Stimulated activated CD8-positive, alpha-beta memory T cell treated with anti-CD3 and anti-CD28 coated beads, Interleukin-12 subunit alpha, Interleukin-12 subunit beta, amount 100 ng/mL, for 1 hour (primary cell): Measurements from ENCODE around the gene NAT8L.

Experiments
- DNase-seq: peaks from one replicate; pipeline ENCODE4 v3.0.0-alpha.2; 2020; ENCODE audit warnings: low read depth

The NAT8L gene

DNA sequence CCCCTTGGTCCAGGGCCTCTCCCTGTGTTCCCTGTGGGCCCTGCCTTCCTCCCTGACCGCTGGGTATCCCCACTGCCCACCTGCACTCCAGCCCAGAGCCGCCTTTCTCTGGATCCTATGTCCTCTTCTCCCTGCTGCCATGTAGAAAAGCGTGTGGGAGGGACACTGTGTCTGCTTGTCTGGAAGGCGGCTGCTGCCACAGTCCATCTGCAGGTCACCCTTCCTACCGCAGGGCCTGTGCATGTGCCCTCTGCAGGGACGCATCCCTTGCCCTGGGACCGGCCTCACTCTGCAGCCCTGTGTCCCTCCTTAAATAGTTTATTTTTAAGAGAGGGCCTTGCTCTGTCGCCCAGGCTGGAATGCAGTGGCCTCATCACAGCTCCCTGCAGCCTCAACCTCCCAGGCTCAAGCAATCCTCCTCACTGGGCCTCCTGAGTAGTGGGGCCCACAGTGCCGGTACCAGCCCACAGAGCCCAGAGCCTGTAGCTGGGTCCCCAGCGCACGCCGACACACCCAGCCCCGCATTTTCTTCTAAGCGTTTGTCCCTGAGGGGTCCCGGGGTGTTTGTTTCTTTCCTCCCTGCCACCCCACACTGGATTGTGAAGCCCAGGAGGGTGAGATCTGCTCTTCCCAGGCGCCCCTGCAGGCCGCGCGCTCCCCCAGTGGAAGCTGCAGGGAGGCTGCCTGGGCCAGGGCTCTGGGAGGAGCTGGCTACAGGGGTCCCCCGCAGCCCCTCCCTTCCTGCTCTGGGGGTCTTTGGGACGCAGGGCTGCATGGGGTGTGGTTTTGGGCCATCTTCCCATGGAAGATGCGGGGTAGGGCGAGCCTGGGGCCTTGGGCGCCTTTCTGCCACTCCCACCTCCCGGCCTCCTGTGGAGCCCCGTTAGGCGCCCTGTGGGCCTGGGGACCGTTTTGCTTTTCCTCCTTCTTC is 12.8 kb upstream of the NAT8L start:
- no peak for DNase-seq

DNA sequence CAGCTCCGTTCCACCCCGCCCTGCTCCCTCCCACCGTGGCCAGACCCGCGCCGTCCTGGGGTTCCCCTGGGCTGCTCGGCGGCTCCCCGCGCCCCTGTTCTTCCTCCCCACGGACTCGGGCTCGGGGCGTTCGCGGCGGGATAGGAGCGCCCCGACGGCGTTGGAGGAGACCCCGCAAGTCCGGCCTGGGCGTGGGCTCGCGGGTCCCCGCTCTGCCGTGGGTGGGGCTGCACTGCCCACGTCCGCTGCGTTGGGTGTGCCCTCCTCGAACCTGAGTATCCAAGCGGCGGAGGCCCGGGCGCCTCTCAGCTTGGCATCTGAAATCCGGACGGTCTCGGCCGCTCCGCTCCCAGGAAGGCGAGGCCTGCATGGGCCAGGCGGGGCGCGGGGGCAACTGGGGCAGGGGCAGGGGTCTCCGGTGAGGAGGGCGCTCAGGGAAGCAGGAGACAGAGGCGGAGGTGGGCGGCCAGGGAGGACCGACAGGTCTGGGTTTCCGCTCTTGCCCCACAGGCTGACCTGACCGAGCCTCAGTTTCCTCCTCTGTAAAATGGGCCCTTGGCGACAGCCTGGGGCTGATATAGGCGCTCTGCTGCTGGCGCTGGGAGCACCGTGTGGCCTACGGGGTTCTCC is 12.0 kb upstream of the NAT8L start:
- DNase-seq, result no peak

DNA sequence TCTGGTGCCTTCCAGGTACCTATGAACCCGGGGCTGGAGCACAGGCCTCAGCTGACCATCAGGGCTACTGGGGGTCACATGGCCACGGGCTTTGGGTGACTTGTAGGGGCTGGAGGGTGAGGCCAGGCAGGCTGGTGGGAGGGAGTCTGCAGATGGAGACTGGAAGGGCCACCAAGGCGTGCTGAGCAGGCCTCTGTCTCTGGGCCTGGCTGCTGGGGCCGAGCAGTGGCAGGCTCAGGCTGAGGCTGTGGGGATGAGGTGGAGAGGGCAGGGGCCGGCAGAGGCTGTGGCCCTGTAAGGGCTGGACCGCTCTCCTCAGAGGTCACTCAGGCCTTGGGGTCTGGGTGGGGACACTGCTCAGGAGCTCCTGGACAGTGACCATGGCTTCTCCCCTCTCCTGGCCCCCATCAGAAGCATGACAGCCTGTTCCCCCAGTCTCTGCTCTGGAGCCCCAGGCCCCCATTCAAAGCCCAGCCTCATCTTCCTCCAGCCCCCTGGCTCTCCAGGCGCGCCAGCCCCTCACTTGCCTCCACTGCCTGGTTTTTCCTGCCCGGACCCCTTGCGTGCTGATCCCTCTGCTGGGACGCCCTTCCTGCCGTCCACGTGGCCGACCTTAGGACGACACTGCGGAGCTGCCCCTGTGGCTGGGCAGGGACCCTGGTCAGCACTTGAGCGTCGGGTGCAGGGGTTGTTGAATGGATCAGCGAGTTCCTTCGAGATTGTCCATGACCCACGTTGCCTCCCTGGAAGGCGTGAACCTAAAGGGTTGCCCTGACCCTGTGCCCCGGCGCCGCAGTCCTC is 11.1 kb upstream of the NAT8L start:
- no peak for DNase-seq

DNA sequence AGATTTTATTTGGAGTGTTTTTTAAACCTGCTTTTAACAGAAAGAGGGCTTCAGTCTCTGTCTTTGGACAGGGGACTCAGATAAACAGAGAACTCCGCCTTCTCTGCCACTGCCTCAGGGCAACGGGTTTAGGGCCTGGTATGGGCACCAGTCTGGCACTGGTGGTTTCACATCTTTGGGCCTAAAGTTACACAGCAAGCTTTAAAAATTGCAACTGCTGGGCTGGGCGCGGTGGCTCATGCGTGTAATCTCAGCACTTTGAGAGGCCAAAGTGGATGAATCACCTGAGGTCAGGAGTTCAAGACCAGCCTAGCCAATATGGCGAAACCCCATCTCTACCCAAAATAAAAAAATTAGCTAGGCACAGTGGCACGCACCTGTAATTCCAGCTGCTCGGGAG is 10.3 kb upstream of the NAT8L start:
- no peak for DNase-seq

DNA sequence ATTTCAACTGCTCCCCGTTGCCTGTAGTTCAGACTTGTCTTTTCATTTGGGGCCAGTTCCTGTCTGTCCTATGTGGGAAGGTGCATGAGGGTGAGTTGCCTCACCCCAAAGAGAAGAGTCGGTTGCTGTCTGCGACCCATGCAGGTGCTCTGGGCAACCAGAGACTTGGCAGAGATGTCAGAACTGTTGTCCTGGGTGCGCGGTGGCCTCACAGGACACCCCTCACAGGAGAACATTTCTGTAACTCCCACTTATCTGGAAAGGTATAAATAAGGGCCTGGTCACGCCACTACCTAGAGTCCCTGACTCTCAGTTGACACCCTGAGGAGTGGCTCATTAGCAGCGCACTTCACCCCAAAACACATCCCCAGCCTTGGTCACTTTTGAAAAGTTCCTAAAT is 9.7 kb upstream of the NAT8L start:
- DNase-seq, result no peak

DNA sequence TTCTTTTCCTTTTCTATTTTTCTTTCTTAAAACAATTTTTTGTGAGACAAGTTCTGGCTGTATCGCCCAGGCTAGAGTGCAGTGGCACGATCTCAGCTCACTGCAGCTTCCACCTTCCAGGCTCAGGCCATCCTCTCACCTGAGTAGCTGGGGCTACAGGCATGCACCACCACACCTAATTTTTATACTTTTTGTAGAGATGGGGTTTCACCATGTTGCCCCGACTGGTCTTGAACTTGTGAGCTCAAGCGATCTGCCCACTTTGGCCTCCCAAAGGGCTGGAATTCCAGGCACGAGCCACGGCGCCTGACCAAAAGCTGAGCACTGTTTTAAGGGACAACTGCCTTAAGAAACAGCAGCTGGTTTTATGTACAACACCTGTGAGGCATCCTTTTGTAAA is 9.3 kb upstream of the NAT8L start:
- no peak for DNase-seq

DNA sequence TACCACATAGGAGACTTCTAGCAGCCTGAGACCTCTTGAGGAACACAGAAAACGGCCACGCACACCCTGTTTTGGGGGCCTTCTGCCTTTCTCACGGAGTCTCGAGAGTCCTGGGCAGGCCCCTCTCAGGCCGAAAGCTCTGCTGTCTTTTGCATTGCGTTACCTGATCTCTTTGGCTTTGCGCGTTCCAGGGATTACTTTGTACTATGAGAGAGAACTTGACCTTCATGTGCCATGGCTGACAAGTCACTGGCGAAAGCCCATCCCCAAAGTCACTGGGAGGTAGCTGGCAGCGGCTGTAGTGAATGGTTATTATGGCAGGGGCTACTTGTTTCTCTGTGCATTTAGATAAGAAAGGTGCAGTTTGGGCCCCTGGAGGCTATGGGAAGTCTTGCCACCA is 8.0 kb upstream of the NAT8L start:
- DNase-seq, result no peak

DNA sequence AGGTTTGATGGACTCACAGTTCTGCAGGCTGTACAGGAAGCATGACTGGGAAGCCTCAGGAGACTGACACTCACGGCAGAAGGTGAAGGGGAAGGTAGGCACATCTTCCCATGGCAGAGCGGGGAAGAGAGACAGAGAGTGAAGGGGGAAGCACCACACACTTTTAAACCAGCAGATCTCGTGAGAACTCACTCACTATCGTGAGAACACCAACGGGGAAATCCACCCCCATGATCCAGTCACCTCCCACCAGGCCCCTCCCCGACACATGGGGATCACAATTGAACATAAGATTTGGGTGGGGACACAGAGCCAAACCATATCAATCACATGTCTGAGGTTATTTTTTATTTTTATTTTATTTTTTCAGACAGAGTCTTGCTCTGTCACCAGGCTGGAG is 4.9 kb upstream of the NAT8L start:
- DNase-seq, result no peak

DNA sequence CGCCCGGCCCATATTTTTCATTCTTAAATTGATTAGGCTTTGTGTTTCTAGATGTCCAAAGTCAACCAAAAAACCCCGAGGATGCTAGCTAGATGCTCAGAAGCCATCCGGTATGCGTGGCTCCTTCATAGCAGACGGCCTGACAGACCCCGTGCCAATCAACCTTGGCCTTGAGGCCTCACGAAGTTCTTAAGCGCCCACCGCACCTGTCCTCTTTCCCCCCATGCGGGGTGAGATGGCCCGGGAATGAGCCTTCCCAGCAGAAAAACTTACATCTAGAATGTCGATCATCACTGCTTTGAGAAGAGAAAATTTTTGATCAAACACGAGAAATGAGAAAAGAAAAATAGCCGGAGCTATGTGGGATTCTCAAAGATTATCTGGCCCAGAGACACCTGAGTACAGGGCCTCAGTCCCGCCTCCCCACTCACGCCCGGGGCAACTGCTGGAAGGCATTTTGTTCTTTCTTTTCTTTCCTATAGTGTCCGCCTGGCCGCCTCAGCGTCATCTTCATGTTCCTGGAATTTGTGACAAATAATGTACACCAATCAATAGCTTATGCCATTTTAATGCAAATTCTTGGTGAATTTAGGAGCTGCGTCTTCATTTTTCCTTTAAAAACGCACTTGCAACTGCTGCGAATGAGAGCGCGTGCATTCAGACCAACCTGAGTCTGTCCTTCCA is 1.6 kb upstream of the NAT8L start:
- no peak for DNase-seq

DNA sequence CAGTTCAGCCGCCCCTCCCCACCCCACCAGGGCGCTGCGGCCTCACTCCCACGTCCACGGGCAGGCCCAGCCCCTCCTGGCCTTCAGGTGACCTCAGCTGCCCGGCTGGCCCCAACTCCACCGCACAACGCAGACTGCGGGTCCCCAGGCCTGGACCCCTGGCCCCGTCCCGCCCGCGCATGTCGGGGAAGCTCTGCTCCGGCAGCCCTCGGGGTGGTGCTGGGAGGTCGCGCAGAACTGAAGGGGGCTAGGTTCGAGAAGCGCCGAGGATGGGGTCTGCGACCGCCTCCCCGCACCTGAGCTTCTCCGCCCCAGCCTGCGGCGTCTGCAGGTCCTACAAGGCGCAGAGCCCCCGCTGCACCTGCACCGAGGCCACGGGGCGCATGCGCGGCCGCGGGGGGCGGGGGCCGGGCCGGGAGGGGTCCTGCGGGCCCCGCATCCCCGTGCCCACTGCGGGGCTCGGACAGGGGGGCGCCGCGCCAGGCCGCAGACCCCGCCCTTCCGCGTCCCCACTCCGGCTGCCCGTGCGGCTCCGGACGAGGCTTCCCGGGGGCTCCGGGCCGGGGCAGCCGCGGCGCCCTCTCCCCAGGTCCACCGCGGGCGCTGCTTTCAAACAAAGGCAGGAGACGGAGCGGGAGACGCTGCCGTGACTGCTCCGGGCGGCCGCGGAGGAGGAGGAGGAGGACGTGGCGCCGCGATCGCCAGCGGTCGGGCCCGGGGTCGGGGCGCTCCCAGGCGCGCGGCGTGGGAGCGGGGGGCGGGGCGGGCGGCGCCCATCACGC is 672 bp upstream of the NAT8L start:
- no peak for DNase-seq

DNA sequence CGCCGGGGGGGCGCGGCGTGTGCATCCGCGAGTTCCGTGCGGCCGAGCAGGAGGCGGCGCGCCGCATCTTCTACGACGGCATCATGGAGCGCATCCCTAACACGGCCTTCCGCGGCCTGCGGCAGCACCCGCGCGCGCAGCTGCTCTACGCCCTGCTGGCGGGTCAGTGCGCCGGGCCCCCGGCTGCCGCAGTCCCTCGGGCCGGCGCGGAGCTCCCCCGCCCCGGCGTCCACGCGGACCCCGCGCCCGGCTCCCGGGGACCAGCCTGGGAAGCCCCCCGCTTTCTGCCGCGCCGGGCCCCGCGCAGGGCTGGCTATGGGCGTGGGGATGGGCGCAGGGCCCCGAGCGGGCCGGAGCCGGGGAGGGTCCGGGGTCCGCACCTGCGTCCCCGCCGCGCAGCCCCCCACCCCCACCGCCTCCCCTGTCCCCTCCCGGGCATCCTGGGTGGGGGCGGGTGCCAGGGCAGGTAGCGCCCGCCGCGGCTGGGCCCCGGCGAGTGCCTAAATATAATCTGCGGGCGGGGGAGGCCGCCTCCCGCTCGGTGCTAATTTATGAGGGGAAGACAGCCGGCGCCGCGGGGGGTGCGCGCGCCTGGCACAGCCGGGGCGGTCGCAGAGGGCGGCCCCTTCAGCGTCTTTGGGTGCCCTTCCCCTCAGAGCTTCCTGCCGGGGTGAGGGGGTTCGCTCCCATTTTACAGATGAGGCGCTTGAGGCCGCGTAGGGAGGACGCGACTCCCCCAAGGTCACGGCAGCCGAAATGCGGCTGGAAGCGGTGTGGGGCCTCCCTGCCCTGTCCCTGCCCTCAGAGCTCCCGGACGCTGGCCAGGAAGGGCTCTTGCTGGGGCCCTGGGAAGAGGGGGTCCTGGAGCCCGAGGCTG is 837 bp downstream of the NAT8L start:
- DNase-seq, result no peak

DNA sequence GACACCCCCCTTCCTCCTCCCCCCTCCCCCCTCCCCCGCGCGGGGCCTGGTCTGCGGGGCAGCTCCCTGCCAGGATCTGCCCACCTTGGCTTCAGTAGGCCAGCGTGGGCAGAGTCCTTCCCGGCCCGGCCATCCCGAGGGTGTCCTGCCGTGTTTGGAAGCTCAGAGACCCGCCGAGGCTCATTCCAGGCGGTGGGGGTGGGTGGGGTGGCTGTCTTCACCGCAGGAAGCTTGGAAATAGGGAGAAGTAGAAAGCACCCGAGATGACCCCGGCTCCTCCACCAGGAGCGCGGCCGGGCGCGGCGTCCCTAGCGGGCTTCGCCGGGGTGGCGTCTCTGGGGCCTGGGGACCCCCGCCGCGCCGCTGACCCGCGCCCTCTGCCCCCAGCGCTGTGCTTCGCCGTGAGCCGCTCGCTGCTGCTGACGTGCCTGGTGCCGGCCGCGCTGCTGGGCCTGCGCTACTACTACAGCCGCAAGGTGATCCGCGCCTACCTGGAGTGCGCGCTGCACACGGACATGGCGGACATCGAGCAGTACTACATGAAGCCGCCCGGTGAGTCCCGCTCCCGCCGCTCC is 1.6 kb downstream of the NAT8L start:
- no peak for DNase-seq

DNA sequence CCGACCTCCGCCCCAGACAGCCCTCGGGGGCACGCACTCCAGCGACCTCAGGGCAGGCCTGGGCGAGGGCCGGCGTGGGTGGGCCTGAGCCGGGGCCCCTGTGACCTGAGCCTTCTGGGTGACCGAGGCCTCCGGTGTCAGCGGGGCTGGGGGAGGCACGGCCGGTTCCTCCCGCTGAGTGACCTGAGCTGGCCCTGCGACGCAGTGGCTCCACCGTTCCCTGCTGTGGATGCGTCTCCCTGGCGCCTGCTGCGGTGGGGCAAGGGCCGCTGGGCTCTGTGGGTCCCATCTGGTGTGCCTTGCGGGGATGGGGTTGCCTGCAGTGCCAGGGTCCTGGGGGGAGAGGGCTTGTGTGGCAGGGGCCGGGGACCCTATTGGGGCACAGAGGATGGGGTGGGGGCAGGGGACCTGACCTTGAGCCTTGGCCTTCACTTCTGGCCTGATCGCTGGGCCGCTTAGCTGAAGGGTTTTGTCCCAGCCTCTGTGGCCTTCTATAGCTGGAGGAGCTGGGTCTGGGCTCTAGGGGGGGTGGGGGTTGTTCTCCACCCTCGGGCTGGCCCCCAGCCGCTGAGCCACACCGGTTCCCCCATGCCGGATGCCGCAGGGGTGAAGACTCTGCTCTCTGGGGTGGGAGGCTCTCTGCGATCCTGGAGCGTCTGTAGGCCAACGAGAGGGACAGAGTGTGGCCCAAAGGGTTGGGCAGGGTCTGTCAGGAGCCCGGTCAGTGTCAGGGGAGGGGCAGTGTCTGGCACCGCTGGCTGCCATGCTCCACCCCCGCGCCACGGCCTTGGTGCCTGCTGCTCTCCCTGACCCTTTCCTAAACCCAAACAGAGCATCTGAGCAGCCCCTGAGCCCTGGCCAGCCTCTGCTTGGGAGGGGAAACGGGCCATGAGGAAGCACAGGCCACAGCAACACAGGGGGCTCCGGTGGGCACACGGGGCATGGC is 2.3 kb downstream of the NAT8L start:
- DNase-seq, result no peak

DNA sequence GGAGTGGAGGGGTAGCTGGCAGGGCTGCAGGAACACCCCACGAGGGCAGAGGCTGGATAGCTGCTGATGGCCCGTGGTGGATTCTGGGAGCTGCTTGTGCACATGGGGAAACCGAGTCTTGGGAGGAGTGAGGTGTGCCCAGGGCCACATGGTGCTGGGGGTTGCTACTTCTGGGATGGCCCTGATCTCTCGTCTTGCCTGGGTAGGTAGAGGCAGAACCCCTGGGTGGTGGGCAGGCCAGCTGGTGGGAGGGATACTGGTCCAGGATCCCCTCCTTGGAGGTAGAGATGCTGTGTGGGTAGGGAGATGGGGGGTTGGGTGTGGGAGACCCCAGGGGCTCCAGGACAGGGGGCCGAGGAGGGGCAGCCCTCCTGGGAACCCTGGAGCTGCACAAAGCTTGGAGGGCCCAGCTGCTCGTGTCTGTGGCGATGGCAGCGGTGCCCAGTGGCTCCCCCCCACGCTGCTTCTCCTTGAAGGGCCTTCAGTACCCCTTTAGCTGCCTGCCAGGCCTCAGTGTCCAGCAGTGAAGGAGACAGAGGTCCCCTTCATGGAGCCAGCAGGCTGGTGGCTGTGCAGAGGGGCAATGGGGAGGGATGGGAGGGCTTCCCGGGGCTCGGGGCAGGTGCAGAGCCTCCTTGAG is 3.2 kb downstream of the NAT8L start:
- no peak for DNase-seq

DNA sequence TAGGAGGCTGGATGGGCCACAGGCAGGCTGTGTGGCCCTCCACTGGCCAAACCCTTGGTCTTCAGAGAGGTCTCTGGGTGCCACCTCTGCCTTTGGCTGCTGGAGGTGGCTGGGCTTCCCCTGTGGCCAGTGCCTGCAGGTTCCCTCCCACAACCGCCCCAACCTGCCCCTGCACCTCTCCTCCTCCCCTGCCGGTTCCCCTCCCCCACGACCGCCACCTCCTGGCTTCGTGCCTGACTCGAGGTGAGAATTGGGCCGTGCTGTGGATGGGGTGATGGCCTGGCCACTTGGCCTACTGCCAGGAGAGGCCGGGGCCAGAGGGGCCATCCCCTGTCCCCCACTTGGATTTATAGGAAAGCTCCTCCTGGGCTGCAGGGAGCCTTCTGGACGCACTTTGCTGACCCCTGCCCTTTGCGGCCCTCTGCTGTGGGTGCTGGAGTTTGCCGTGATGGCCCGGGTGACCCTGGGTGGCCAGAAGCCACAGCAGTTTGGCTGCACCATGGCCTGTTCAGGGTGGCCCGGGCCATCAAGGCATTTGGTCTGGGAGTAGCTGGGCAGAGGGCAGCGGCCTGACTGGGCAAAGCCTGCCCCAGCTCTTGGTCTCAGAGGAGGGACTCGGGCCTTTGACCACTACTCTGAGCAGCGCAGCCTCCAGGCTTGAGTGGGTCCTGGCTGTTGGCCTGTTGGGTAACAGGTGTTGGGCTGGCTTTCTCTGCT is 3.8 kb downstream of the NAT8L start:
- DNase-seq, result no peak

DNA sequence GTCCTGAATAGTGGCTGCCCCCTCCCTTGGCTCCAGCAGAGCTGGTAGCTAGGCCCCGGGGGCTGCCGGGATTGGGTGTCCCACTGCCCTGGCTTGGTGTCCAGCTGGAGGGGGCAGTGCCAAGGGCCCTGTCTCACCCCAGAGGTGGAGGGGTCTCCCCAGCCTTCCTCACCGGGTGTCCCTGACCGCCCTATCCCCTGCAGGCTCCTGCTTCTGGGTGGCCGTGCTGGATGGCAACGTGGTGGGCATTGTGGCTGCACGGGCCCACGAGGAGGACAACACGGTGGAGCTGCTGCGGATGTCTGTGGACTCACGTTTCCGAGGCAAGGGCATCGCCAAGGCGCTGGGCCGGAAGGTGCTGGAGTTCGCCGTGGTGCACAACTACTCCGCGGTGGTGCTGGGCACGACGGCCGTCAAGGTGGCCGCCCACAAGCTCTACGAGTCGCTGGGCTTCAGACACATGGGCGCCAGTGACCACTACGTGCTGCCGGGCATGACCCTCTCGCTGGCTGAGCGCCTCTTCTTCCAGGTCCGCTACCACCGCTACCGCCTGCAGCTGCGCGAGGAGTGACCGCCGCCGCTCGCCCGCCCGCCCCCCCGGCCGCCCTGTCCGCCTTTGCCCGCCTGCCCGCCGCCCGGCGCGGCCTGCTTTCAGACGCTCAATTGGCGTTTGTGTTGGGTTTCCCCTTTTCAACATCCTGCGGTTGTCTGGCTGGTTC is 4.6 kb downstream of the NAT8L start:
- no peak for DNase-seq
